AG09309 (cell line): Measurements from ENCODE around the gene ARL4A.
"Not testable (repeated sequence)": the region's sequence is repeated elsewhere in the genome, so short reads cannot be mapped to it uniquely, and the experiment has no call there.

Experiments
- DNase-seq: peaks from one replicate; pipeline ENCODE4 v3.0.0-alpha.2; 2010; ENCODE audit warnings: low read depth
- H3K4me3 ChIP-seq: 2 replicates; pipeline ENCODE4 v1.5.1; 2011; ENCODE audit warnings: mild to moderate bottlenecking, low read depth, low read length, moderate library complexity; ENCODE audit not compliant: control insufficient read depth
- TF ChIP-seq, protein P1 (sequence below): IDR thresholded peaks from 2 replicates; pipeline ENCODE4 v1.5.1; 2011; ENCODE audit warnings: mild to moderate bottlenecking, low read depth, low read length, inconsistent platforms; ENCODE audit not compliant: insufficient read depth, control insufficient read depth; ENCODE audit errors: missing control alignments

ARL4A gene

DNA sequence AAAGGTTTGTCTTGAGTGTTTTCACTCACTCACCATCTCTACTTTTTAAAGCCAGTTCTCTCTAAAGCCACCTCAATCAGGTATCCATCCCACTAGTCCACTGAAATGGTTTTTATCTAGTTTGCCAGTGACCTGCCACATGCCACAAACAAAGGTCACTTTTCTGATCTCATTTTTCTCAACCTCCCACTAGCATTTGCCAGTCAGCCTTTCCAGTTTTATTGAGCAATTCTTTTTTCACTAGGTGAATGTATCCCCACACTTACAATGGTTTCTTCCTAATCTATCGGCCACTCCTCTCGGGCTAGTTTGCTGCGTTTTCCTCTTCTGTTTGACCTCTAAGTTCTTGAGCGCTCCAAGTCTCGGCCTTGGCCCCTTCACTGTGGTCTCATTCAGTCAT is 44.9 kb upstream of the ARL4A start:
- TF ChIP-seq, protein P1, sequence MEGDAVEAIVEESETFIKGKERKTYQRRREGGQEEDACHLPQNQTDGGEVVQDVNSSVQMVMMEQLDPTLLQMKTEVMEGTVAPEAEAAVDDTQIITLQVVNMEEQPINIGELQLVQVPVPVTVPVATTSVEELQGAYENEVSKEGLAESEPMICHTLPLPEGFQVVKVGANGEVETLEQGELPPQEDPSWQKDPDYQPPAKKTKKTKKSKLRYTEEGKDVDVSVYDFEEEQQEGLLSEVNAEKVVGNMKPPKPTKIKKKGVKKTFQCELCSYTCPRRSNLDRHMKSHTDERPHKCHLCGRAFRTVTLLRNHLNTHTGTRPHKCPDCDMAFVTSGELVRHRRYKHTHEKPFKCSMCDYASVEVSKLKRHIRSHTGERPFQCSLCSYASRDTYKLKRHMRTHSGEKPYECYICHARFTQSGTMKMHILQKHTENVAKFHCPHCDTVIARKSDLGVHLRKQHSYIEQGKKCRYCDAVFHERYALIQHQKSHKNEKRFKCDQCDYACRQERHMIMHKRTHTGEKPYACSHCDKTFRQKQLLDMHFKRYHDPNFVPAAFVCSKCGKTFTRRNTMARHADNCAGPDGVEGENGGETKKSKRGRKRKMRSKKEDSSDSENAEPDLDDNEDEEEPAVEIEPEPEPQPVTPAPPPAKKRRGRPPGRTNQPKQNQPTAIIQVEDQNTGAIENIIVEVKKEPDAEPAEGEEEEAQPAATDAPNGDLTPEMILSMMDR: no peak
- H3K4me3 ChIP-seq: no peak overlapping the region
- no peak for DNase-seq

DNA sequence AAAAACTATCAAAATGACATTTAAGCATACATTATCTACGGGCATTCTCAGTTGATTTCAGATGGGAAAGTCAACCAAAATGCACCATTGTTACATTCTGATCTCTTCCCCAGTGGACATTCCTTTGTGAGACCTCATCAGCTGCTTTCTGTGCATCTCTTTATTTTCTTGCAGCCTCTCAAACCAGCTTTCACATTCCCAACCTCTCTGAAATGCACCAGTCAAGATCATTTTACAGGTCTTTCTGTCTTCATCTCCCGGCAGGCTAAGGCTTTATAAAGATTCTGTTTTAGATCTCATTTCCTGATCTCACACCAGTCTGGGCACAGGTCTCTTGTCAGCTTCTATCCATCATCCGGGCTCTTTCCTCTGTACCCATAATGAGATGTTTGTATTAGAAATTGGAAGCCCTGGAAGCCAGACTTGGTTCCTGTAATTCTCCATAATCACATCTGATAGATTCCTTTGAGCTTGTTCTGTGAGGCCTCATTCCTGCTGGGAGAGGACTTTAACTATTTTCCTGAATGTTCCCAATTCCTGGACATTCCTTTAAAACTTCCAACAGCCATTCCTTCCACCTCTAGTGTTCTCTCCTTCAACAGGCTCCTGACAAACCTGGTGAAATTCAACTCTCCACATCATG is 44.3 kb upstream of the ARL4A start:
- TF ChIP-seq, protein P1: no peak
- no peak for DNase-seq
- no peak overlapping the region for H3K4me3 ChIP-seq

DNA sequence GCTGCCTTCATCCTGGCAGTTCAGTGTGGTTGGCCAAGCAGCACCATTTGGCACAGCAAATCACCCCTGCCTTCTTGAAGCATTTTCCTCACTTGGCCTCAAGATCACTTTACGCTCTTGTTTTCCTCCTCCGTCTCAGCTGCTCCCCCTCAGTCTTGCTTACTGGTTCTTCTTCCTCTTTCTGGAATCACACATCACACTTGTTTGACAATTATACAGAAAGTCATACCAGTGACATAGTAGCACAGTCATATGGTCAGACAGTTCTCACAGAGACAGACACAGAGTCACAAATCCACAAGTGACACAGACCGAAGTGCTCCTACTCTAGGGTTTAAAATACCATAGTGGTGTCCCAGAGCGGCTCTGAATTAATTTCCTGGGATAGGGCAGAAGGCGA is 43.8 kb upstream of the ARL4A start:
- TF ChIP-seq, protein P1: no peak

DNA sequence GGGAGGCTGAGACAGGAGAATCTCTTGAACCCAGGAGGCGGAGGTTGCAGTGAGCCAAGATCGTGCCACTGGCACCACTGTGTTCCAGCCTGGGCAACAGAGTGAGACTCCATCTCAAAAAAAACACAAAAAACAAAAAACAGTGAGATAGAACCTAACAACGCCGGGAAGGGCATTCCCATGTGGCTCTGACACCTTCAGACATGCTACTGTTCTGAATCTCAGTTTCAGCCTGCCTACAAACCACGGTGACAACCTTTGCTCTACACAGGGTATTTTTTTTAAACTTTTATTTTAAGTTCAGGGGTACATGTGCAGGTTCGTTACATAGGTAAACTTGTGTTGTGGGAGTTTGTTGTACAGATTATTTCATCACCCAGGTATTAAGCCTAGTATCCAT is 42.2 kb upstream of the ARL4A start:
- not testable (repeated sequence) for DNase-seq, H3K4me3 ChIP-seq

More for the DNA sequence above, 43.8 kb upstream of the ARL4A start:
- H3K4me3 ChIP-seq: no peak overlapping the region
- no peak for DNase-seq

DNA sequence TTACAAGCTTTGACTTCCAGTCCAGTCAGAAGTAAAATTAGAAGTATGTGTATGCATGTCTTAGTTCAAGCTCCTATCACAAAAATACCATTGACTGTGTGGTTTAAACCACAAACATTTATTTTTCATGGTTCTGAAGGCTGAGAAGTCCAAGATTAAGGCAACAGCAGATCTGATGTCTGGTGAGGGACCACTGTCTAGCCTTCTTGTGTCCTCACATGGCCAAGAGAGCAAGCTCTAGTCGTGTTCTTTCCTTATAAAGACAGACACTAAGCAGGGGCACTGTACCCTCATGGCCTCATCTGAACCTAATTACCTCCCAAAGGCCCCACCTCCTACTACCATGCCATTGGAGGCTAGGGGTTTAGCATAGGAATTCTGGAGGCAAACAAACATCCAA is 41.3 kb upstream of the ARL4A start:
- no peak overlapping the region for H3K4me3 ChIP-seq
- peak; percentile 17 for DNase-seq
- TF ChIP-seq, protein P1: no peak

DNA sequence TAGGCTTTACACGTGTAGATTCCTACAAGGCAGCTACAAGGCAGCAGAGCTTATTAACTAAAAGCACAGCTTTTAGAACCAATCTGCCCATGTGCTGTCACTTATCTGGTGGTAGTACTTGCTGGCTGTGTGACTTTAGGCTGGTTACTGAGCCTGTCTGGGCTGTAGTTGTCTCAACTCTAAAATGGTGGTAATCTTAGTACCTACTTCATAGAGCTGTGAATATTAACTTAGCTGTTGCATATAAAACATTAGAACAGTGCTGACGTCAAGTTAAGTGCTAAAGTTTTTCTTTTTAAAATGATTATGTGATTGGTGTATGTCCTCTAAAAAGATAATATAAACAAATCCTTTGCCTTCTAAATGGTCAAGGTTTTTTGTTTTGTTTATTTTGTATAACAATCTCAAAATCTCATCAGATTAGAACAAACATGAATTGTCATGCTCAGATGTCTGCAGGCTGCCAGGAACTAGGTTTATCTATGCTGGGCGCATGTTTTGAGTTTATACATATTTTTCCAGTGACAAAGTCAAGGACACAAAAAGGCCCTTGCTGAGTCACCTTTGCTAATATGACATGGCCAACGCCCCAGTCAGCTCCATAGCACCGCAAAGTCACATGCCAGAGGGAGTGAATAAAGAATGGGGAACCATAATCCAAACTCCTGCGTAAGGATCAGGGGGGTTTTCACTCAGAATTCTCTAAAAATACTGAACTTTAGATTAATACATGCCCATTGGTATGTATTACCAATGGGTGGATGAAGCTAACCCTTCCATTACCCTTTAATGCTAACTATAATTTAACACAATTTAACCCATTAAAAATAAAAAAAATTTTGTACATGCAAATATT is 39.8 kb upstream of the ARL4A start:
- H3K4me3 ChIP-seq: no peak overlapping the region
- DNase-seq: no peak
- TF ChIP-seq, protein P1: no peak

DNA sequence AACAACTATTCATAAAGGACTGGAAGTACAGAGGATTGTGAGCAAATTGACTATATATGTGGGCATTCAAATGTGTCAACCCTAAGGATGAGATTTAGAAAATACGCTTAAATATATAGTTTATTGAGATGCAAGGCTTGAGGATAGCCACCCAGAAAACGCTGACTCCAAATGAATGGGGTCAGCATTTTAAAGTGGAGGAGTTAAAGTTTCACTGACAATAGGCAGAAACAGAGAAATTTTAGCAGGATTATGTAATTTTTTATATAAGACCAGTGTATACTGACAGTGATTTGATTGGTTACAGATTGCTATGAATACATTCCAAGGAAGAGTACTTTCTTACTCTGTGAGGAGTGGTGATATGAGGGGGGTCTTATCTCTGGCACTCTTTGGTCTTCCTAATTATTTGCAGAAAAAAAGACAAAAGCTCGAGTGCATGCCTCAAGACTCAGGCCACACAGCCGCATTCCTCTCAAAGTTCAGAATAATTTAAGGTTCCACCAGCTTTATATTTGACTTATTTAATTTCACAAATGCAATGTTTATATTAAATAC is 38.6 kb upstream of the ARL4A start:
- TF ChIP-seq, protein P1: no peak
- H3K4me3 ChIP-seq: no peak overlapping the region
- DNase-seq: no peak
